ENCODE measurements around the gene HOXB2.

The HOXB2 gene

GRCh38 chr17:48530887-48531272 lies 14.0 kb downstream of the HOXB2 start, which contains the start of gene HOXB1:
Gene HOXB1 (minus strand): TSS chr17:48531011. CDS start chr17:48530904, 107 bp downstream.
- Histone ChIP-seq H3K4me1 (ENCODE audit: insufficient read depth, low read length) (no peaks in the 10 kb centered on the region), H3K4me2 (ENCODE audit: insufficient read depth, low read length) (no peak within 1 kb of the TSS), H3K9me3 (ENCODE audit: insufficient read depth, low read length, severe bottlenecking) (no peaks in the 10 kb centered on the region), H4K20me1 (ENCODE audit: insufficient read depth, low read length) (no peaks in the 10 kb centered on the region), H3K36me3 (ENCODE audit: insufficient read depth, low read length) (no peaks in the 10 kb centered on the region), H3K4me3 (ENCODE audit: low read depth in 1 of 2, low read length in 2 of 2) (no peak within 1 kb of the TSS), H3K27me3 (ENCODE audit: insufficient read depth, low read length, poor library complexity) (peaks cover 12% of the 10 kb centered on the region), H3K79me2 (ENCODE audit: insufficient read depth, low read length) (no peaks in the 10 kb centered on the region), H3K27ac (ENCODE audit: low read length) (no peak within 1 kb of the TSS), H3K9ac (ENCODE audit: low read depth, low read length) (no peak within 1 kb of the TSS), H2AFZ (ENCODE audit: low read depth, low read length) (no peak within 1 kb of the TSS)
- ATAC-seq (ENCODE audit: insufficient read depth, low read depth) (no peak), DNase-seq (no peak)
- TF ChIP-seq CTCF (IDR thresholded peaks at IDR 0.05; ENCODE audit: borderline replicate concordance, extremely low read depth, low read length, poor library complexity, severe bottlenecking): no peak
- no peak for TF ChIP-seq EZH2 (IDR thresholded peaks at IDR 0.05; ENCODE audit: borderline replicate concordance, low read depth, low read length, severe bottlenecking)

- ATAC-seq (ENCODE audit: insufficient read depth, low read depth): no peak
- no peaks in the 10 kb centered on the region for H4K20me1 ChIP-seq (ENCODE audit: insufficient read depth, low read length)
- H3K4me2 ChIP-seq (ENCODE audit: insufficient read depth, low read length): no peak overlapping the region
- no peaks in the 10 kb centered on the region for H3K4me1 ChIP-seq (ENCODE audit: insufficient read depth, low read length)
- no peaks in the 10 kb centered on the region for H3K9me3 ChIP-seq (ENCODE audit: insufficient read depth, low read length, severe bottlenecking)
- H3K36me3 ChIP-seq (ENCODE audit: insufficient read depth, low read length): no peaks in the 10 kb centered on the region
- H3K27me3 ChIP-seq (ENCODE audit: insufficient read depth, low read length, poor library complexity): peaks cover 12% of the 10 kb centered on the region
- no peak overlapping the region for H2AFZ ChIP-seq (ENCODE audit: low read depth, low read length)
- no peak for TF ChIP-seq CTCF (IDR thresholded peaks at IDR 0.05; ENCODE audit: borderline replicate concordance, extremely low read depth, low read length, poor library complexity, severe bottlenecking)
- TF ChIP-seq EZH2 (IDR thresholded peaks at IDR 0.05; ENCODE audit: borderline replicate concordance, low read depth, low read length, severe bottlenecking): no peak
- no peaks in the 10 kb centered on the region for H3K79me2 ChIP-seq (ENCODE audit: insufficient read depth, low read length)
- no peak for DNase-seq
- H3K9ac ChIP-seq (ENCODE audit: low read depth, low read length): no peak overlapping the region
- no peak overlapping the region for H3K27ac ChIP-seq (ENCODE audit: low read length)
- H3K4me3 ChIP-seq (ENCODE audit: low read depth in 1 of 2, low read length in 2 of 2): no peak overlapping the region
These were observed 14.6 kb downstream of the HOXB2 start for GRCh38 chr17:48530208-48530886.

GRCh38 chr17:48529683-48530009 lies 15.3 kb downstream of the HOXB2 start:
- no peaks in the 10 kb centered on the region for H3K79me2 ChIP-seq (ENCODE audit: insufficient read depth, low read length)
- H3K4me3 ChIP-seq (ENCODE audit: low read depth in 1 of 2, low read length in 2 of 2): no peak overlapping the region
- no peak overlapping the region for H3K9ac ChIP-seq (ENCODE audit: low read depth, low read length)
- H2AFZ ChIP-seq (ENCODE audit: low read depth, low read length): no peak overlapping the region
- DNase-seq (no peak), ATAC-seq (ENCODE audit: insufficient read depth, low read depth) (no peak)
- no peaks in the 10 kb centered on the region for H3K9me3 ChIP-seq (ENCODE audit: insufficient read depth, low read length, severe bottlenecking)
- no peaks in the 10 kb centered on the region for H3K4me1 ChIP-seq (ENCODE audit: insufficient read depth, low read length)
- no peak overlapping the region for H3K27ac ChIP-seq (ENCODE audit: low read length)
- H3K27me3 ChIP-seq (ENCODE audit: insufficient read depth, low read length, poor library complexity): peaks cover 15% of the 10 kb centered on the region
- TF ChIP-seq EZH2 (IDR thresholded peaks at IDR 0.05; ENCODE audit: borderline replicate concordance, low read depth, low read length, severe bottlenecking) (no peak), CTCF (IDR thresholded peaks at IDR 0.05; ENCODE audit: borderline replicate concordance, extremely low read depth, low read length, poor library complexity, severe bottlenecking) (no peak)
- no peaks in the 10 kb centered on the region for H3K36me3 ChIP-seq (ENCODE audit: insufficient read depth, low read length)
- H3K4me2 ChIP-seq (ENCODE audit: insufficient read depth, low read length): no peak overlapping the region
- H4K20me1 ChIP-seq (ENCODE audit: insufficient read depth, low read length): no peaks in the 10 kb centered on the region

Data from DND-41 (cell line).